Measurements from ENCODE around the gene ZDHHC4. TPM values are rescaled to one million over a fixed set of nuclear protein-coding genes. Genes with fewer than 3 reads are reported as not detected.
A peak's percentile ranks its signal among the peaks of the same experiment; 100 is the strongest.

ZDHHC4 gene
- total RNA-seq, 1 experiment from 2014 or later: 62.0 TPM

- Histone ChIP-seq H3K56ac (ENCODE audit: insufficient read length, low read depth, low read length) (no peak overlapping the region), H3K27me3 (ENCODE audit: insufficient read depth, low read length) (no peaks in the 10 kb centered on the region), H2BK15ac (ENCODE audit: low read depth, low read length) (no peak overlapping the region), H3K79me2 (ENCODE audit: insufficient read depth, low read length) (no peaks in the 10 kb centered on the region), H3K4me2 (ENCODE audit: insufficient read depth, insufficient read length, low read length) (no peak overlapping the region), H2BK20ac (ENCODE audit: low read depth, low read length, poor library complexity, severe bottlenecking) (no peak overlapping the region), H2AFZ (ENCODE audit: low read length) (no peak overlapping the region), H2BK5ac (ENCODE audit: insufficient read length, low read length) (no peak overlapping the region), H3K79me1 (ENCODE audit: insufficient read depth, low read depth, low read length, poor library complexity, severe bottlenecking) (no peaks in the 10 kb centered on the region), H3T11ph (ENCODE audit: low read length) (no peak overlapping the region), H3K23ac (ENCODE audit: insufficient read length, low read depth, low read length) (no peak overlapping the region), H3K4me1 (ENCODE audit: insufficient read depth, low read length) (no peaks in the 10 kb centered on the region), H2BK12ac (ENCODE audit: insufficient read length, low read depth, low read length) (no peak overlapping the region), H3K4ac (ENCODE audit: low read depth, low read length) (no peak overlapping the region), H2BK120ac (ENCODE audit: low read depth, low read length, poor library complexity, severe bottlenecking) (no peak overlapping the region), H4K91ac (ENCODE audit: insufficient read length, low read depth, low read length) (no peak overlapping the region), H4K5ac (ENCODE audit: insufficient read length, low read depth, low read length) (no peak overlapping the region), H4K20me1 (ENCODE audit: control insufficient read depth, insufficient read depth, insufficient read length) (no peaks in the 10 kb centered on the region), H3K14ac (ENCODE audit: insufficient read depth, low read length) (no peak overlapping the region), H3K27ac (ENCODE audit: insufficient read length, low read depth, low read length) (no peak overlapping the region), H3K23me2 (ENCODE audit: insufficient read length, low read depth, low read length, poor library complexity, severe bottlenecking) (no peaks in the 10 kb centered on the region), H2AK5ac (ENCODE audit: insufficient read length, low read length) (no peak overlapping the region), H3K9ac (ENCODE audit: extremely low read depth, insufficient read length, low read length) (no peak overlapping the region), H3K18ac (ENCODE audit: insufficient read length, low read depth, low read length) (no peak overlapping the region), H4K8ac (replicated peaks; ENCODE audit: insufficient read length, low read depth, low read length) (no peak overlapping the region), H3K9me3 (ENCODE audit: control insufficient read depth, low read depth, low read length) (no peaks in the 10 kb centered on the region)
- H3K27me3 Mint-ChIP-seq (ENCODE audit: low read depth): no peaks in the 10 kb centered on the region
- H3K27ac Mint-ChIP-seq: peak overlapping the region in 1 of 3 experiments; percentile 41; a peak in 1 of 7 replicates
- no peaks in the 10 kb centered on the region for H3K9me3 Mint-ChIP-seq
- H3K36me3 Mint-ChIP-seq (ENCODE audit: insufficient read depth in 1 of 3, low read depth in 3 of 3): no peaks in the 10 kb centered on the region
- DNase-seq: peak; percentile 39
- peaks cover 4 to 5% of the 10 kb centered on the region in 2 experiments; a peak in 3 of 4 replicates for H3K4me1 Mint-ChIP-seq
- 0 out of 5 replicates have a peak overlapping the region, but pooled peaks of 1 of the 2 experiments have one; percentile 21 for H3K4me3 Mint-ChIP-seq
- TF ChIP-seq, protein P1, sequence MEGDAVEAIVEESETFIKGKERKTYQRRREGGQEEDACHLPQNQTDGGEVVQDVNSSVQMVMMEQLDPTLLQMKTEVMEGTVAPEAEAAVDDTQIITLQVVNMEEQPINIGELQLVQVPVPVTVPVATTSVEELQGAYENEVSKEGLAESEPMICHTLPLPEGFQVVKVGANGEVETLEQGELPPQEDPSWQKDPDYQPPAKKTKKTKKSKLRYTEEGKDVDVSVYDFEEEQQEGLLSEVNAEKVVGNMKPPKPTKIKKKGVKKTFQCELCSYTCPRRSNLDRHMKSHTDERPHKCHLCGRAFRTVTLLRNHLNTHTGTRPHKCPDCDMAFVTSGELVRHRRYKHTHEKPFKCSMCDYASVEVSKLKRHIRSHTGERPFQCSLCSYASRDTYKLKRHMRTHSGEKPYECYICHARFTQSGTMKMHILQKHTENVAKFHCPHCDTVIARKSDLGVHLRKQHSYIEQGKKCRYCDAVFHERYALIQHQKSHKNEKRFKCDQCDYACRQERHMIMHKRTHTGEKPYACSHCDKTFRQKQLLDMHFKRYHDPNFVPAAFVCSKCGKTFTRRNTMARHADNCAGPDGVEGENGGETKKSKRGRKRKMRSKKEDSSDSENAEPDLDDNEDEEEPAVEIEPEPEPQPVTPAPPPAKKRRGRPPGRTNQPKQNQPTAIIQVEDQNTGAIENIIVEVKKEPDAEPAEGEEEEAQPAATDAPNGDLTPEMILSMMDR (conservative IDR thresholded peaks at IDR 0.05): no peak
- WGBS (ENCODE audit: extremely low coverage, insufficient read length, low lambda C conversion rate): no CpG with 5 or more reads among the region's 12 CpGs
Measured at GRCh38 chr7:6546498-6547251, 30.6 kb upstream of the ZDHHC4 start.
